NCI-H128 (cell line): ENCODE results near the gene ZNF300.
"Not testable (repeated sequence)": the region's sequence is repeated elsewhere in the genome, so short reads cannot be mapped to it uniquely, and the experiment has no call there.

Source experiments
- DNase-seq: peaks from one replicate; lab custom pipeline; 2025; ENCODE audit not compliant: unreplicated experiment; lab: John Stamatoyannopoulos, UW

The ZNF300 gene

DNA sequence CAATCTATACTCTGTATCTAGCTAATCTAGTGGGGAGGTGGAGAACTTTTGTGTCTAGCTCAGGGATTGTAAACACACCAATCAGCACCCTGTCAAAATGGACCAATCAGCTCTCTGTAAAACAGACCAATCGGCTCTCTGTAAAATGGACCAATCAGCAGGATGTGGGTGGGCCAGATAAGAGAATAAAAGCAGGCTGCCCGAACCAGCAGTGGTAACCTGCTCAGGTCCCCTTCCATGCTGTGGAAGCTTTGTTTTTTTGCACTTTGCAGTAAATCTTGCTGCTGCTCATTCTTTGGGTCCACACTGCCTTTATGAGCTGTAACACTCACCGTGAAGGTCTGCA lies 58.5 kb downstream of the ZNF300 start, which contains the start of gene IRGM:
IRGM (plus strand) TSS at position 214 of the 346 bp plus-strand sequence. CDS start 1,603 bp downstream, outside the sequence.
- DNase-seq, result not testable (repeated sequence)

DNA sequence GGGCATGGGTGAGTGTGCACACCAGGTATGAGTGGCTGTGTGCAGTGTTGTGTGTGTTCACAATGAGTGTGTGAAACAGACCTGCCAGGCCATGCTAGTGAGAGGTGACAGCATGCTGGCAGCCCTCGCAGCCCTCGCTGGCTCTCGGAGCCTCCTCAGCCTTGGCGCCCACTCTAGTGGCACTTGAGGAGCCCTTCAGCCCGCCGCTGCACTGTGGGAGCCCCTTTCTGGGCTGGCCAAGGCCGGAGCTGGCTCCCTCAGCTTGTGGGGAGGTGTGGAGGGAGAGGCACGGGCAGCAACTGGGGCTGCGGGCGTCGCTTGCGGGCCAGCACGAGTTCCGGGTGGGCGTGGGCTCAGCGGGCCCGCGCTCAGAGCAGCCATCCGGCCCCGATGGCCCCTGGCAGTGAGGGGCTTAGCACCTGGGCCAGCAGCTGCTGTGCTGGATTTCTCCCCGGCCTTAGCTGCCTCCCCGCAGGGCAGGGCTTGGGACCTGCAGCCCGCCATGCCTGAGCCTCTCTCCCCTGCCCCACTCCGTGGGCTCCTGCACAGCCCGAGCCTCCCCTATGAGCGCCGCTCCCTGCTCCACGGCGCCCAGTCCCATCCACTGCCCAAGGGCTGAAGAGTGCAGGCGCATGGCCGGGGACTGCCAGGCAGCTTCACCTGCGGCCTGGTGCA lies 59.5 kb downstream of the ZNF300 start:
- not testable (repeated sequence) for DNase-seq
